ENCODE results near the gene LGI4.

LGI4 gene

DNA sequence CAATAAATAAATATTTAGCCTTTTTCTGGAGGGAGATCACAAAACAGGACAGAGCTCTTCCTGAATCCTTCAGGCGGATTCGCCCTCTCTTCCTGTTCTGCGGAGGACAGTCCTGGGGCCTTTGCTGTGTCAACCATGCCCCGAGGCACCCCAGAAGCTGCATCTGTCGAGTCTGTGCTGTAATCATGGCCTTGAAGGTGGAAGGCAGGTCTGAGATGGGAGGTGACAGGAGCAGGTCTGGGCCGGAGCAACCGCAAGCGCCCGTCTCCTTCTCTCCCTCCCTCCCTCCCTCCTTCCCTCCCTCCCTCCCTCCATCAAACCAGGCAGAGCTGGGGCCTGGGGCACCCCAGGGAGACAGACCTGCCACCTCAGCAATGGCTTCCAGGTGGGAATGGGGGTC is 23.9 kb downstream of the LGI4 start:
- Histone ChIP-seq H4K20me1 (ENCODE audit: insufficient read depth, low read length, poor library complexity, severe bottlenecking) (no peaks in the 10 kb centered on the region), H3K36me3 (ENCODE audit: insufficient read depth, low read length) (no peaks in the 10 kb centered on the region), H3K9me2 (replicated peaks; ENCODE audit: low read depth, low read length) (no peaks in the 10 kb centered on the region), H3K4me2 (ENCODE audit: low read depth, low read length, poor library complexity, severe bottlenecking) (no peak overlapping the region), H3K4me1 (ENCODE audit: insufficient read depth, low read length, poor library complexity, severe bottlenecking) (peaks cover 3% of the 10 kb centered on the region), H3K9me3 (ENCODE audit: insufficient read depth, low read depth, low read length) (no peaks in the 10 kb centered on the region), H2AFZ (ENCODE audit: low read length) (no peak overlapping the region), H3K9ac (ENCODE audit: low read depth, low read length, poor library complexity, severe bottlenecking) (no peak overlapping the region), H3K27me3 (ENCODE audit: insufficient read depth, low read length, poor library complexity, severe bottlenecking) (no peaks in the 10 kb centered on the region), H3K4me3 (ENCODE audit: low read length, poor library complexity, severe bottlenecking) (no peak overlapping the region), H3F3A (ENCODE audit: low read depth) (no peaks in the 10 kb centered on the region), H3K79me2 (ENCODE audit: insufficient read depth, low read length) (no peaks in the 10 kb centered on the region)
- TF ChIP-seq CTCF (conservative IDR thresholded peaks at IDR 0.05; ENCODE audit: low read length): no peak
- TF ChIP-seq EZH2phosphoT487 (IDR thresholded peaks at IDR 0.05; ENCODE audit: borderline replicate concordance): no peak

- Histone ChIP-seq H4K20me1 (ENCODE audit: insufficient read depth, low read length, poor library complexity, severe bottlenecking) (no peaks in the 10 kb centered on the region), H2AFZ (ENCODE audit: low read length) (no peak overlapping the region), H3K4me2 (ENCODE audit: low read depth, low read length, poor library complexity, severe bottlenecking) (no peak overlapping the region), H3K9me2 (replicated peaks; ENCODE audit: low read depth, low read length) (no peaks in the 10 kb centered on the region), H3K27me3 (ENCODE audit: insufficient read depth, low read length, poor library complexity, severe bottlenecking) (no peaks in the 10 kb centered on the region), H3K9ac (ENCODE audit: low read depth, low read length, poor library complexity, severe bottlenecking) (no peak overlapping the region), H3F3A (ENCODE audit: low read depth) (no peaks in the 10 kb centered on the region), H3K79me2 (ENCODE audit: insufficient read depth, low read length) (no peaks in the 10 kb centered on the region), H3K9me3 (ENCODE audit: insufficient read depth, low read depth, low read length) (no peaks in the 10 kb centered on the region), H3K36me3 (ENCODE audit: insufficient read depth, low read length) (no peaks in the 10 kb centered on the region), H3K4me1 (ENCODE audit: insufficient read depth, low read length, poor library complexity, severe bottlenecking) (peaks cover 3% of the 10 kb centered on the region), H3K4me3 (ENCODE audit: low read length, poor library complexity, severe bottlenecking) (no peak overlapping the region)
- no peak for TF ChIP-seq EZH2phosphoT487 (IDR thresholded peaks at IDR 0.05; ENCODE audit: borderline replicate concordance)
- TF ChIP-seq CTCF (conservative IDR thresholded peaks at IDR 0.05; ENCODE audit: low read length): no peak
These were observed 25.3 kb downstream of the LGI4 start for GRCh38 chr19:35109395-35110112.

DNA sequence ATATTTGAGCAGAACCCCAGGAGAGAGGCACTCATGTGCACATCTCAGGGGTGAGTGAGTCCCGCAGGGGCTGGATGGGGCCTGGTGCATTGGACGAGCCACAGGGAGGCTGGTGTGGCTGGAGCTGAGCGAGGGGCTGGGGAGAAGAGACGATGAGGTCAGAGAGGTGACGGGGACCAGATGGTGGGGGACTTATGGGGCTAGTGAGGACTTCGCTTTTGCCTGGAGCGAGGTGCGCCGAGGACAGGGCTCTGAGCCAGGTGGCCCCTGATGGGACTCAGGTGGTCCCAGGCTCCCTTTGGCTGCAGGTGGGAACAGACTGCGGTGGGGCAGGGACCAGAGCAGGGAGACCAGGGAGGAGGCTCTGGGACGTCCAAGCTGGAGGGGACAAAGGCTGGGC is 26.1 kb downstream of the LGI4 start:
- TF ChIP-seq EZH2phosphoT487 (IDR thresholded peaks at IDR 0.05; ENCODE audit: borderline replicate concordance) (no peak), CTCF (conservative IDR thresholded peaks at IDR 0.05; ENCODE audit: low read length) (no peak)
- Histone ChIP-seq H3K4me2 (ENCODE audit: low read depth, low read length, poor library complexity, severe bottlenecking) (no peak overlapping the region), H3K4me3 (ENCODE audit: low read length, poor library complexity, severe bottlenecking) (no peak overlapping the region), H3K27me3 (ENCODE audit: insufficient read depth, low read length, poor library complexity, severe bottlenecking) (no peaks in the 10 kb centered on the region), H3K36me3 (ENCODE audit: insufficient read depth, low read length) (no peaks in the 10 kb centered on the region), H3F3A (ENCODE audit: low read depth) (no peaks in the 10 kb centered on the region), H3K9ac (ENCODE audit: low read depth, low read length, poor library complexity, severe bottlenecking) (no peak overlapping the region), H3K79me2 (ENCODE audit: insufficient read depth, low read length) (no peaks in the 10 kb centered on the region), H2AFZ (ENCODE audit: low read length) (no peak overlapping the region), H3K4me1 (ENCODE audit: insufficient read depth, low read length, poor library complexity, severe bottlenecking) (no peaks in the 10 kb centered on the region), H3K9me3 (ENCODE audit: insufficient read depth, low read depth, low read length) (no peaks in the 10 kb centered on the region), H4K20me1 (ENCODE audit: insufficient read depth, low read length, poor library complexity, severe bottlenecking) (no peaks in the 10 kb centered on the region), H3K9me2 (replicated peaks; ENCODE audit: low read depth, low read length) (no peaks in the 10 kb centered on the region)
